HG02840 (cell line): ENCODE data around the gene ANG.
"Not testable (repeated sequence)": the region's sequence is repeated elsewhere in the genome, so short reads cannot be mapped to it uniquely, and the experiment has no call there.

ENCODE experiments used
- ATAC-seq: cut with Tn5 transposase; IDR thresholded peaks from one replicate; pipeline ENCODE4 v1.9.1; 2021; ENCODE audit warnings: mild to moderate bottlenecking, moderate library complexity, moderate number of reproducible peaks; ENCODE audit not compliant: unreplicated experiment, low FRiP score

Gene ANG

GRCh38 chr14:20696764-20697163, 8.2 kb downstream of the ANG start:
- no peak for ATAC-seq

GRCh38 chr14:20697273-20698017, 8.9 kb downstream of the ANG start:
- no peak for ATAC-seq

- no peak for ATAC-seq
These were observed 9.4 kb downstream of the ANG start for GRCh38 chr14:20698018-20698329.

GRCh38 chr14:20698934-20699333, 10.4 kb downstream of the ANG start:
- ATAC-seq, result no peak

GRCh38 chr14:20699931-20700330, 11.4 kb downstream of the ANG start:
- ATAC-seq, result no peak

GRCh38 chr14:20700965-20701364, 12.4 kb downstream of the ANG start:
- not testable (repeated sequence) for ATAC-seq

- ATAC-seq, result no peak
These were observed 18.2 kb downstream of the ANG start for GRCh38 chr14:20706657-20707355.

GRCh38 chr14:20707622-20708021, 19.1 kb downstream of the ANG start:
- no peak for ATAC-seq

GRCh38 chr14:20711261-20711660, 22.7 kb downstream of the ANG start:
- no peak for ATAC-seq

GRCh38 chr14:20711685-20712084, 23.1 kb downstream of the ANG start:
- ATAC-seq, result no peak

- no peak for ATAC-seq
These were observed 24.3 kb downstream of the ANG start for GRCh38 chr14:20712904-20713303.

GRCh38 chr14:20714593-20715250, 26.2 kb downstream of the ANG start:
- no peak for ATAC-seq

- ATAC-seq, result no peak
These were observed 31.2 kb downstream of the ANG start for GRCh38 chr14:20719777-20720176.

GRCh38 chr14:20720741-20721140, 32.2 kb downstream of the ANG start:
- ATAC-seq, result no peak

- ATAC-seq, result no peak
These were observed 33.5 kb downstream of the ANG start for GRCh38 chr14:20722016-20722415.

GRCh38 chr14:20723488-20723887, 34.9 kb downstream of the ANG start:
- ATAC-seq, result no peak

GRCh38 chr14:20726121-20726520, 37.6 kb downstream of the ANG start:
- ATAC-seq, result not testable (repeated sequence)

GRCh38 chr14:20726531-20726930, 38.0 kb downstream of the ANG start:
- ATAC-seq, result no peak

GRCh38 chr14:20730891-20731290, 42.3 kb downstream of the ANG start:
- ATAC-seq, result no peak

- ATAC-seq, result no peak
These were observed 43.9 kb downstream of the ANG start for GRCh38 chr14:20732477-20732876.

GRCh38 chr14:20732979-20733635, 44.5 kb downstream of the ANG start:
- no peak for ATAC-seq
